ENCODE measurements around the gene GLIS1. TPM values are rescaled to one million over a fixed set of nuclear protein-coding genes. Genes with fewer than 3 reads are reported as not detected.

Gene GLIS1
- total RNA-seq, 1 donor from 2014 or later: 0.07 TPM

GRCh38 chr1:53530550-53530949 lies 208.4 kb downstream of the GLIS1 start:
- Histone ChIP-seq H4K20me1 (ENCODE audit: insufficient read depth, low read length) (peaks cover 92% of the 10 kb centered on the region), H3K36me3 (ENCODE audit: insufficient read depth, low read length) (no peaks in the 10 kb centered on the region), H3K27me3 (ENCODE audit: insufficient read depth, low read length) (no peaks in the 10 kb centered on the region), H3K9me3 (ENCODE audit: insufficient read depth, low read depth, low read length) (no peaks in the 10 kb centered on the region), H3K27ac (ENCODE audit: low read depth, low read length) (no peak overlapping the region), H3K4me1 (ENCODE audit: insufficient read depth, low read length) (peaks cover 19% of the 10 kb centered on the region), H3K4me3 (ENCODE audit: insufficient read depth, low read depth, low read length) (no peak overlapping the region), H3K9ac (ENCODE audit: low read length) (no peak overlapping the region), H3K79me2 (ENCODE audit: insufficient read depth, low read length) (no peaks in the 10 kb centered on the region), H3K4me2 (ENCODE audit: low read length) (no peak overlapping the region), H2AFZ (ENCODE audit: low read depth, low read length) (no peak overlapping the region)
- peaks cover 2% of the 10 kb centered on the region for H3K9me3 Mint-ChIP-seq (ENCODE audit: unreplicated experiment)
- peaks cover 6% of the 10 kb centered on the region for H3K4me1 Mint-ChIP-seq (ENCODE audit: low read depth, unreplicated experiment)
- DNase-seq (ENCODE audit: low read depth) (no peak), FAIRE-seq (no peak)
- H3K36me3 Mint-ChIP-seq (ENCODE audit: low read depth, unreplicated experiment): peaks cover 1% of the 10 kb centered on the region
- H3K27ac Mint-ChIP-seq (ENCODE audit: unreplicated experiment): no peak overlapping the region
- TF ChIP-seq CTCF (IDR thresholded peaks at IDR 0.05; ENCODE audit: insufficient read depth, low read depth, low read length) (no peak), EZH2 (IDR thresholded peaks at IDR 0.05; ENCODE audit: insufficient read depth, low read length) (no peak)
- H3K27me3 Mint-ChIP-seq (ENCODE audit: low read depth, unreplicated experiment): peaks cover 66% of the 10 kb centered on the region
- H3K4me3 Mint-ChIP-seq (ENCODE audit: unreplicated experiment): peak overlapping the region; percentile 40

- TF ChIP-seq EZH2 (IDR thresholded peaks at IDR 0.05; ENCODE audit: insufficient read depth, low read length) (no peak), CTCF (IDR thresholded peaks at IDR 0.05; ENCODE audit: insufficient read depth, low read depth, low read length) (no peak)
- DNase-seq (ENCODE audit: low read depth) (no peak), FAIRE-seq (no peak)
- Histone ChIP-seq H3K79me2 (ENCODE audit: insufficient read depth, low read length) (no peaks in the 10 kb centered on the region), H3K27me3 (ENCODE audit: insufficient read depth, low read length) (no peaks in the 10 kb centered on the region), H3K4me3 (ENCODE audit: insufficient read depth, low read depth, low read length) (no peak overlapping the region), H3K9ac (ENCODE audit: low read length) (no peak overlapping the region), H3K27ac (ENCODE audit: low read depth, low read length) (no peak overlapping the region), H3K9me3 (ENCODE audit: insufficient read depth, low read depth, low read length) (no peaks in the 10 kb centered on the region), H4K20me1 (ENCODE audit: insufficient read depth, low read length) (peaks cover 90% of the 10 kb centered on the region), H3K4me1 (ENCODE audit: insufficient read depth, low read length) (peaks cover 18% of the 10 kb centered on the region), H3K4me2 (ENCODE audit: low read length) (no peak overlapping the region), H3K36me3 (ENCODE audit: insufficient read depth, low read length) (no peaks in the 10 kb centered on the region), H2AFZ (ENCODE audit: low read depth, low read length) (no peak overlapping the region)
- Mint-ChIP-seq H3K36me3 (ENCODE audit: low read depth, unreplicated experiment) (peaks cover 1% of the 10 kb centered on the region), H3K9me3 (ENCODE audit: unreplicated experiment) (peaks cover 2% of the 10 kb centered on the region), H3K4me1 (ENCODE audit: low read depth, unreplicated experiment) (peaks cover 6% of the 10 kb centered on the region), H3K27ac (ENCODE audit: unreplicated experiment) (no peak overlapping the region), H3K27me3 (ENCODE audit: low read depth, unreplicated experiment) (peaks cover 63% of the 10 kb centered on the region), H3K4me3 (ENCODE audit: unreplicated experiment) (no peak overlapping the region)
These were observed 209.4 kb downstream of the GLIS1 start for GRCh38 chr1:53529555-53529954.

- Mint-ChIP-seq H3K36me3 (ENCODE audit: low read depth, unreplicated experiment) (peaks cover 1% of the 10 kb centered on the region), H3K9me3 (ENCODE audit: unreplicated experiment) (peaks cover 2% of the 10 kb centered on the region), H3K27ac (ENCODE audit: unreplicated experiment) (no peak overlapping the region), H3K27me3 (ENCODE audit: low read depth, unreplicated experiment) (peaks cover 61% of the 10 kb centered on the region), H3K4me1 (ENCODE audit: low read depth, unreplicated experiment) (peaks cover 6% of the 10 kb centered on the region), H3K4me3 (ENCODE audit: unreplicated experiment) (no peak overlapping the region)
- Histone ChIP-seq H3K4me3 (ENCODE audit: insufficient read depth, low read depth, low read length) (no peak overlapping the region), H3K27me3 (ENCODE audit: insufficient read depth, low read length) (no peaks in the 10 kb centered on the region), H3K9ac (ENCODE audit: low read length) (no peak overlapping the region), H2AFZ (ENCODE audit: low read depth, low read length) (no peak overlapping the region), H3K4me1 (ENCODE audit: insufficient read depth, low read length) (peaks cover 18% of the 10 kb centered on the region), H4K20me1 (ENCODE audit: insufficient read depth, low read length) (peaks cover 90% of the 10 kb centered on the region), H3K9me3 (ENCODE audit: insufficient read depth, low read depth, low read length) (no peaks in the 10 kb centered on the region), H3K79me2 (ENCODE audit: insufficient read depth, low read length) (no peaks in the 10 kb centered on the region), H3K4me2 (ENCODE audit: low read length) (peak overlapping the region; percentile 6), H3K27ac (ENCODE audit: low read depth, low read length) (no peak overlapping the region), H3K36me3 (ENCODE audit: insufficient read depth, low read length) (peaks cover 8% of the 10 kb centered on the region)
- FAIRE-seq (no peak), DNase-seq (ENCODE audit: low read depth) (no peak)
- TF ChIP-seq EZH2 (IDR thresholded peaks at IDR 0.05; ENCODE audit: insufficient read depth, low read length): no peak
These were observed 211.6 kb downstream of the GLIS1 start for GRCh38 chr1:53527368-53527767.
